ENCODE measurements around the gene MFN2.

- TF ChIP-seq, protein P1, sequence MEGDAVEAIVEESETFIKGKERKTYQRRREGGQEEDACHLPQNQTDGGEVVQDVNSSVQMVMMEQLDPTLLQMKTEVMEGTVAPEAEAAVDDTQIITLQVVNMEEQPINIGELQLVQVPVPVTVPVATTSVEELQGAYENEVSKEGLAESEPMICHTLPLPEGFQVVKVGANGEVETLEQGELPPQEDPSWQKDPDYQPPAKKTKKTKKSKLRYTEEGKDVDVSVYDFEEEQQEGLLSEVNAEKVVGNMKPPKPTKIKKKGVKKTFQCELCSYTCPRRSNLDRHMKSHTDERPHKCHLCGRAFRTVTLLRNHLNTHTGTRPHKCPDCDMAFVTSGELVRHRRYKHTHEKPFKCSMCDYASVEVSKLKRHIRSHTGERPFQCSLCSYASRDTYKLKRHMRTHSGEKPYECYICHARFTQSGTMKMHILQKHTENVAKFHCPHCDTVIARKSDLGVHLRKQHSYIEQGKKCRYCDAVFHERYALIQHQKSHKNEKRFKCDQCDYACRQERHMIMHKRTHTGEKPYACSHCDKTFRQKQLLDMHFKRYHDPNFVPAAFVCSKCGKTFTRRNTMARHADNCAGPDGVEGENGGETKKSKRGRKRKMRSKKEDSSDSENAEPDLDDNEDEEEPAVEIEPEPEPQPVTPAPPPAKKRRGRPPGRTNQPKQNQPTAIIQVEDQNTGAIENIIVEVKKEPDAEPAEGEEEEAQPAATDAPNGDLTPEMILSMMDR (IDR thresholded peaks at IDR 0.05) = no peak
- TF ChIP-seq, protein P2, sequence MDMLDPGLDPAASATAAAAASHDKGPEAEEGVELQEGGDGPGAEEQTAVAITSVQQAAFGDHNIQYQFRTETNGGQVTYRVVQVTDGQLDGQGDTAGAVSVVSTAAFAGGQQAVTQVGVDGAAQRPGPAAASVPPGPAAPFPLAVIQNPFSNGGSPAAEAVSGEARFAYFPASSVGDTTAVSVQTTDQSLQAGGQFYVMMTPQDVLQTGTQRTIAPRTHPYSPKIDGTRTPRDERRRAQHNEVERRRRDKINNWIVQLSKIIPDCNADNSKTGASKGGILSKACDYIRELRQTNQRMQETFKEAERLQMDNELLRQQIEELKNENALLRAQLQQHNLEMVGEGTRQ (CRISPR knock-in tag; IDR thresholded peaks at IDR 0.05) = no peak
- TF ChIP-seq ATF6 (CRISPR knock-in tag; IDR thresholded peaks at IDR 0.05) (no peak), NR1H2 (CRISPR knock-in tag; IDR thresholded peaks at IDR 0.05) (no peak), ZNF317 (CRISPR knock-in tag; IDR thresholded peaks at IDR 0.05; ENCODE audit: borderline replicate concordance, low read depth) (no peak), MYBL2 (CRISPR knock-in tag; IDR thresholded peaks at IDR 0.05) (no peak), JUN (CRISPR knock-in tag; IDR thresholded peaks at IDR 0.05) (no peak)
Measured at GRCh38 chr1:12052008-12052573, 71.8 kb downstream of the MFN2 start.
